CD4-positive, alpha-beta T cell treated with Interleukin-15 for 1 hour (primary cell): Measurements from ENCODE around the gene SLC39A11.
"Not testable (repeated sequence)": the region's sequence is repeated elsewhere in the genome, so short reads cannot be mapped to it uniquely, and the experiment has no call there.

Source experiments
- DNase-seq: peaks from one replicate; pipeline ENCODE4 v3.0.0-alpha.2; 2020

SLC39A11 gene

GRCh38 chr17:72773225-72773624 is 319.3 kb downstream of the SLC39A11 start:
- not testable (repeated sequence) for DNase-seq

- DNase-seq, result no peak
Measured at GRCh38 chr17:72772331-72772821, 320.1 kb downstream of the SLC39A11 start.

DNA sequence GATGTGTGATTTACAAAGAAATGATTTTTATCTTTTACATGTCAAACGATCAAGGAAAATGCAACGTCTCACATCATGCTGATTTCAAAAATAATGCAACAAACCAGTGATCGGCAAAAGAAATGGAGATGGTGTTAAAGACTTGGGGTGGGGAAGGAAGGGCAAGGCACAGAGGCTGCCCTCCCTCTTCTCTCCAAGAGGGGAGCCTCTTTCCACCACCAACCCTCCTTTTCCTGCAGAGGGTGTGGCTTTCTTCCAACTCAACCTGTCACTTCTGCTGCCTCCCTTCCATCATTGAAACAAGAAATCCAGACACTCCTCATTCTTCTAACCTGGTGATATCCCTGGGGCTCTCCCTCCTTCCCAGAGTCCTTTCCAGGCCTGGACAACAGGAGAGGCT is 320.8 kb downstream of the SLC39A11 start:
- no peak for DNase-seq

GRCh38 chr17:72766761-72767356 is 325.6 kb downstream of the SLC39A11 start:
- no peak for DNase-seq

- no peak for DNase-seq
Measured at GRCh38 chr17:72765368-72766153, 326.9 kb downstream of the SLC39A11 start.

DNA sequence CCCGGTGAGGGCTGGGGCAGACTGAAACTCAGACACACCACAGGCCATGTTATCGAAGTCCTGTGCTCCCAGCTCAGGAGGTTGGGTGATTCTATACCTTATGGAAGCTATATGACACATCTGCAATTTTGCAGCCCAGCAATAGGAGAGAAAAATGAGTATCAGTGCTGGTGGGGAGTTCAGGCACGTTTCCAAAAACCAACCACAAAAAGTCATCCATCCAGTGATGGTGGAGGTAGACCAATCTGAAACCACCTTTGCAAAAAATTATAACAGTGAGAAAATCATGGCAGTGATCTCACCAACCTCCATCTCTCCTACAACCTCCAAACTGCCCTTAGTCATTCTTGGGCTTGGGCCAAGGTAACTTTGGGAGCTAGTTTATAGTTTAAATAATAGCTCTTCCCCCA is 327.9 kb downstream of the SLC39A11 start:
- DNase-seq, result no peak

- no peak for DNase-seq
Measured at GRCh38 chr17:72763981-72764380, 328.5 kb downstream of the SLC39A11 start.

GRCh38 chr17:72761893-72762575 is 330.5 kb downstream of the SLC39A11 start:
- DNase-seq, result not testable (repeated sequence)

GRCh38 chr17:72761431-72761830 is 331.1 kb downstream of the SLC39A11 start:
- DNase-seq, result no peak

- no peak for DNase-seq
Measured at GRCh38 chr17:72760368-72760767, 332.1 kb downstream of the SLC39A11 start.

GRCh38 chr17:72759301-72759700 is 333.2 kb downstream of the SLC39A11 start:
- no peak for DNase-seq

DNA sequence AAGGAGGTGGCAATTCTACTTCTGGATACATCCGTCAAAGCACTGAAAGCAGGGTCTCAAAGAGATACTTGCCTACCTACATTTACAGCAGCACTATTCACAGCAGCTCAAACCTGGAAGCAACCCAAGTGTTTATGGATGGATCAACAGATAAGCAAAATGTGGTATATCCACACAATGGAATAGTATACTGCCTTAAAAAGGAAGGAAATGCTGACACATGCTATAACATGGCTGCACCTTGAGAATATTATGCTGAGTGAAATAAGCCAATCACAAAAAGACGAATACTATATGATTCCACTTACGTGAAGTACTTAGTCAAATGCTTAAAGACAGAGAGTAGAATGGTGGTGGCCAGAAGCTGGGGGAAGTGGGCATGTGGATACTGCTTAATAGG is 336.2 kb downstream of the SLC39A11 start:
- no peak for DNase-seq

- no peak for DNase-seq
Measured at GRCh38 chr17:72754513-72754912, 338.0 kb downstream of the SLC39A11 start.

DNA sequence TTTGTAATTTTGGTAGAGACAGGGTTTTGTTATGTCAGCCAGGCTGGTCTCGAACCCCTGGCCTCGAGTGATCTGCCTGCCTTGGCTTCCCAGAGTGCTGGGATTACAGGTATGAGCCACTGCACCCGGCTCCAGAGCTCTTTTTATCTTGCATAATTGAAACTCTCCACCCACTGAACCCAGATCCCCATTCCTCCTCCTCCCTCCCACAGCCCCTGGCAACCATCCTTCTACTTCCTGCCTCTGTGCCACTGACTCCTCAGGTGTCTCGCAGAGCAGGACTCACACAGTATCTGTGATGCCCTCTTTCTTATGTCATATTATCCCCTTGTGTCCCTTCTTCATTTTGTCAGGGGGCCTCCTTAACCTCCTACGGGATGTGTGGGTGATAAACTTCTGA is 340.7 kb downstream of the SLC39A11 start:
- DNase-seq, result no peak

GRCh38 chr17:72749119-72749572 is 343.3 kb downstream of the SLC39A11 start:
- DNase-seq, result no peak

- no peak for DNase-seq
Measured at GRCh38 chr17:72747501-72747900, 345.0 kb downstream of the SLC39A11 start.

DNA sequence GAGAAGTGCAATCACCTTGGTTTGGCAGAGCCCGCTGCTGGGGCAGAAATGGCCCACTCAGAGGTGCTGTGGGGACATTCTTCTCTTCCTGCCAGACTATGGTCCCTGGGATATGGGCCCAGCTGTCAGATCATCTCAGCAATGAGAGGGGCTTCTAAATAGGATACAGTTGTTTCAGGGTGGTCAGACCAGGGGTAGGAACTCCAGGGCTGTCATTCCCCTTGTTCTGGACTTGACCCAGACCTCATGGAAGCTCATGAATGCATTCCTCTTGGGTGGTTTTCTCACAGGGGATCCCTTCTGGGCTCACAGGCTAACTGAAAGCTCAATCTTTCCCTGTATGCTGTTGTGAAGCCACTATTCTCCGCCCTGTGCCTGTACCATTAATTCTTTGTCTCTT is 347.2 kb downstream of the SLC39A11 start:
- DNase-seq, result no peak

- no peak for DNase-seq
Measured at GRCh38 chr17:72743037-72743467, 349.4 kb downstream of the SLC39A11 start.

DNA sequence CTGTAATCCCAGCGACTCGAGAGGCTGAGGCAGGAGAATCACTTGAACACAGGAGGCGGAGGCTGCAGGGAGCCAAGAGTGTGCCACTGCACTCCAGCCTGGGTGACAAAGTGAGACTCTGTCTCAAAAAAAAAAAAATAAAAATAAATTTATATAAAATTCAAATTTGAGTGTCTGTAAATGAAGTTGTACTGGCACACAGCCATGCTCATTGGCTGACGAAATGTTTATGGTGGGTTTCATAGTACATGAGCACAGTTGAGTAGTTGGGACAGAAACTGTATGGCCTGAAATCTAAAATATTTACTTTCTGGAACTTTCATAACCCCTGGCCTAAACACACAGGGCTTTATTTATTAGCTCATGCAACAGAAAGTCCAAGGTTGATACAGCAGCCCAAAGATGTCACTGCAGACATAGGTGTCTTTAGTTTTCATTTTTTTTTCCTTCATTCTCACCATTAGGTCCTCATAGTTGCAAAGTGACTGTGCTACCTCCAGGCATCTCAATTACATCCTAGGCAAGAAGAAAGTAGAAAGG is 355.3 kb downstream of the SLC39A11 start:
- DNase-seq, result no peak

- no peak for DNase-seq
Measured at GRCh38 chr17:72735592-72735991, 356.9 kb downstream of the SLC39A11 start.

DNA sequence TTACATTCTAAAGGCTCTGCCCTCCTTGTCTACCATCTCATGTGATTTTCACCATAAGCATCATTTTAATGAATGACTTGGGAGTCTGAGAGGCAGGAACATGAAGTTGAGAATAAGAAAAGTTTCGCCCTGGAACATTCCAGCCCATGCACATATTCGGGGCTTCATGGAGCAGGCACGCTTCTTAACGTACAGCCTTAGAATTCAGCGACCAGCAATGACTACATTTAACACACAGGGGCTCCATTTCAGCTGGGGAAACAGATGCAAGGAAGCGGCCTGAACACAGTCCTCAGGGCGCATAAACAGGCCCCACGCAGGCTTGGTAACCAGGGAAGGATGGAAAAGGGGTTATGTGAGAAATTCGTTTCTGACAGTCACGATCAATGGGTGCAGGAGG is 357.4 kb downstream of the SLC39A11 start:
- DNase-seq, result no peak

DNA sequence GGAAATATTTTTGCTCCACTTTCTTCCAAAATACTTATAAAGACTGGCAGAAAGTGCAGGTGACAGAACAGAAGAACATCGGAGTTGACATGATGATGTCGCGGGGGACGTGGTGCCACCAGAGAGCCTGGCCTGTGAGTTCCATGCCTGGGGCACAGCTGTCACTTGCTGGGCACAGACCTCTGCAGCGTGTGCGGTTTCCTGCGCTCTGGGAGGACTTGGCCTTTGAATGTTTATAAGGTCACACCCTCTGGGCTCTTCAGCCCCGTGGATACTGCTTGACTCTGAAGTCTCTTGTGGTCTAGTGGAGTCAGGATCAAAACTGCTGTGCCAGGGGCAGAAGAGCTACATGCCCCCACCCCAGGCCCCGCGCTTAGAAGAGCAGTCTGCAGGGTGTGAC is 357.9 kb downstream of the SLC39A11 start:
- DNase-seq, result no peak

- DNase-seq, result no peak
Measured at GRCh38 chr17:72733619-72734282, 358.7 kb downstream of the SLC39A11 start.
